K562 (cell line): ENCODE results near the gene DENND5B.
"Not testable (repeated sequence)": the region's sequence is repeated elsewhere in the genome, so short reads cannot be mapped to it uniquely, and the experiment has no call there.

Experiments used
- KDM1A ChIP-seq, 2 experiments: fragments of 450-650 bp; IDR thresholded peaks; 2 replicates each; pipeline ENCODE4 v1.6.1; 2016; ENCODE audit warnings: mild to moderate bottlenecking in 2 of 2
- ZFP91 ChIP-seq: sonication (generic); formaldehyde crosslinking; IDR thresholded peaks from 2 replicates; pipeline ENCODE4 v1.8.0; 2022; ENCODE audit warnings: mild to moderate bottlenecking, missing genetic modification reagents

- TF ChIP-seq ZFP91 (CRISPR knock-in tag); KDM1A (IDR thresholded peaks at IDR 0.05): not testable (repeated sequence)
Observed at GRCh38 chr12:31550590-31550989, 40.3 kb downstream of the DENND5B start.
